Esophagus mucosa (tissue), 1 donor: ENCODE data around the gene TENM3. TPM values are rescaled to one million over a fixed set of nuclear protein-coding genes. Genes with fewer than 3 reads are reported as not detected.

Source experiments
- ATAC-seq: fragments of 200-7000 bp; cut with Tn5 transposase; one replicate; pipeline ENCODE4 v1.9.1; 2020
- total RNA-seq: library from RNA; stranded (reverse); gene quantifications from one replicate; pipeline ENCODE4 v1.2.4, GENCODE V29; 2023
- donor health status: DM: yes; HTN: yes; CAD: no.

TENM3 gene
- total RNA-seq, 1 donor from 2014 or later, result 3.6 TPM

GRCh38 chr4:182752158-182752910 lies 509.1 kb downstream of the TENM3 start:
- no peak for ATAC-seq

GRCh38 chr4:182754895-182755294 lies 511.7 kb downstream of the TENM3 start:
- no peak for ATAC-seq

DNA sequence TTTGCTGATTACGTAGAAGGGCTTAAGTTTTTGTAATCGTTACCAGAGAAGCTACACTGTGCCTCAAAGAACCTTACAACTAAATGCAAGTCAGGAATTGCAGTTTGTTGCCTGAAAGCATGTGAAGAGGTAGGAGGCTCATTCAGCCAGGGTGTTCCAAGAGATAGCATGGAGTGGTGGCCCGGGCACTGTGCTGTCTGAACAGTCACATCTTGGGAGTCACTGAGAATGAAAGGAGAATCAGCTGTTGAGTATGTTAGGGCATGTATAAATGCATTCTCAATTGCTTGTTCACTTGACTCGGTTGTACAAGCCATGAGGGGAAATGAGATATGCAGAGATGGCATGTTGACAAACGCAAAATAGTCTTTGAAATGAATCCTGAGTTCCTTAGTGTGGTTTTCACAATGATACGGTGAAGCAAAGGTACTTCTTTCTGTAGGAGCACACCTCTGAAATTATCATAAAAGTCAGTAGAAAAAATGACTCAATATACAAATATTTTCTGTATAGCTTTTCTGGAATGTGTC lies 513.0 kb downstream of the TENM3 start:
- ATAC-seq, result no peak

GRCh38 chr4:182758273-182758672 lies 515.1 kb downstream of the TENM3 start:
- ATAC-seq, result no peak

DNA sequence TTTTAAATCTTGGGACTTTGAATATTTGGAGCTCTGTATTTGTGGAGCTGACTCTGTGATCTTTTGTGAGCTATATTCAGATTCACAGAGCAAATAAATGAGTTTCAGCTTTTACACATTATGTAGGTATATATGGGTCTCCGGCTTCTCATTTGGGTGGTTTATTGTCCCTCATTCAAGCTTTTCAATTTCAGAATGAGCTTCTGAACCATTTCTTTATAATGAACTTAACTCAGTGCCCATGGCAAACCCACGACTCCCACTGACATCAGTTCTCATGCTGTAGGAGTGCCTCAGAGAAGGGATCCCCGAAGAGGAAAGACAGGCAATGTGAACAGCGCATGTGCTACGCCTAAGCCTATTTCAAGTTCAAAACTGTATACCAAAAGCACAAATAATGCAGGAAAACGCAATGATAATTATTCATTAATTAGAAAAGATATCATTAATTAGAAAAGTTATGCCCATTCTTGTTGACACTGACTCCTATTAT lies 517.4 kb downstream of the TENM3 start:
- ATAC-seq, result no peak

DNA sequence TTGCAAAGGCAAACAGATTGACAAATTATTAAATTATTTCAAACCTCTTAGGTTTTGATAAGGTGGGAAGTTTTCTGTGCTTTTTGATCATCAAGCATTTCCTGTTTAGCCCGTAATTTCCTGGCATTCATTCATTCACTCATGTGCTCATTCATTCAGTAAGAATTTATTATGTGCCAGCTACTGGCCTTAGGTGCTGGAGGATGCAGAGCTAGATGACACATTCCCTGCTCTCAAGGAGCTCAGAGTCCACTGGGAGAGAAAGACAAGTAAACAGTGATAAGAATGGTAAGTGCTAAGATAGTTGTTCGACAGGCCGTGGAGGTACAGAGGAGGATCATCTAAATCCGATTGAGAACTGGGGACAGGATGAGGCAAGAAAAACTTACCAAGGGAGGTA lies 520.9 kb downstream of the TENM3 start:
- ATAC-seq, result no peak

DNA sequence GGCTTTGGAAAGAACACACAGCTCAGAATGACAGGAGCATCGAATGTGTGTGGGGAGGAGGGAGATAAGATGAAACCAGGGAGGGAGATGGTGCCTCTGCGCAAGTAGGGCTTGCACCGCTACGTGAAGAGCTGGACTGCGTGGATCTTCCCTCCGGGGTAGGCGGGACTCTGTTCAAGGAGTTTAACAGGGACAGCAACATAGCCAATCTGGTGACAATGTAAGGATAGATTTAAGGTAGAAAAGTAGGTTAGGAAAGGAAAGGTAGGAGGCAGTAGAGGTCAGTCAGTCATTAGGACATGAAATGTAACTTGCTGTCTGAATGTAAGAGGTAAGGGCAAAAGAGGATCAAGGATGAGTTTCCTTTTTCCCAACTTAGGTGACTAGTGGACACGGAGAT lies 521.4 kb downstream of the TENM3 start:
- ATAC-seq, result no peak

GRCh38 chr4:182765987-182766856 lies 523.0 kb downstream of the TENM3 start:
- ATAC-seq, result no peak

DNA sequence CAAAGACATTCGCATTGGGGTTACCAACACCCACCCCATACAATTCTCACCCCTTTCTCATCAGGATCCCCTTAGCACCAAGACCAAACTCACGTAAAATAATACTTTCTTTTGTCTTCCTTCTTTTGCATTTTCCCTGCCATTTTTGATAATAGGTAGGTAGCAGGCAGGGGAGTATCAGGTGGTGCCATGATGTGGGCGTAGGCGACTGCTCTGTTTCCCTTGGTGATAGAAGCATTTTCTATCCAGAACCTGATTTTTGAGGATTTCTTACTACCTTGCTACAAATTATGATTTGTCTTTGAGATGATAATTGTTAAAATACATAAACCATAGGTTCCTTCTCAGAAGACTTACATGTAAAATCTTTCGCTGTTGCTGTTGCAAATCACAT lies 523.7 kb downstream of the TENM3 start:
- ATAC-seq, result no peak

- no peak for ATAC-seq
Measured at GRCh38 chr4:182768838-182769237, 525.6 kb downstream of the TENM3 start.

DNA sequence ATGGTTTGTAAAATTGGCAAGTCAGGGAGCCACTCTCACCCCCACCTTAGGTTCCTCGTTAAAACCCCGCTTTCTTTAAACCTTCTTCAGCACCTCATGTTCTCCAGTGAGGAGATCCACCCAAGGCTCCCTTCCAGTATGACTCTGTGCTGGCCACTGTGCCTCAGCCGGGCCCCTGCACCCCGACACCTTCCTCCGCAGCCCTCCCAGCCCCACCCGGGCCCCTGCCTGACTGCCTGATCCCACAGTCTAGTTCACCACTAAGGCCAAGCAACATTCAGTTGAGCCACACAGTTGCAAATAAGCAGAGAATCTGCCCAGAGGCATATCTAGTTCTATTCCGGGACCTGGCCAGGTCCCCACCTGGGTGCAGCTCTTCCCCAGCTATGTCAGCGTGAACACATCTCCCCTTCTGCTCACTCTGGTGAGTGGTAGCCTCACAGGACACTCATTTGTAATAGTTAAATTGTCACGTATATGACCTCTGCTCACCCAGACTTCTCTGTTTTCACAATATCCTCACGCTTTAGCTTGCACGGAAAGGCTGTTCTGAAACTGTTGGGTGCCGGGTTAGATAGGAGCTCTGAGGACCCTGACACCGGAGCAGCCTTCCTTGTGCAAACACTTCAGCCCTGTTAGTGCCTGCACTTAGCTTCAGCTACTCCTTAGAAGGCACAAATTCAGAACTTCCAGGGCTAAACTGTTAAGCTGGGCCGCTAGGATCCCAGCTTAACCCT lies 527.2 kb downstream of the TENM3 start:
- no peak for ATAC-seq

- no peak for ATAC-seq
Measured at GRCh38 chr4:182770996-182771514, 527.9 kb downstream of the TENM3 start.

- no peak for ATAC-seq
Measured at GRCh38 chr4:182775075-182775474, 531.9 kb downstream of the TENM3 start.

DNA sequence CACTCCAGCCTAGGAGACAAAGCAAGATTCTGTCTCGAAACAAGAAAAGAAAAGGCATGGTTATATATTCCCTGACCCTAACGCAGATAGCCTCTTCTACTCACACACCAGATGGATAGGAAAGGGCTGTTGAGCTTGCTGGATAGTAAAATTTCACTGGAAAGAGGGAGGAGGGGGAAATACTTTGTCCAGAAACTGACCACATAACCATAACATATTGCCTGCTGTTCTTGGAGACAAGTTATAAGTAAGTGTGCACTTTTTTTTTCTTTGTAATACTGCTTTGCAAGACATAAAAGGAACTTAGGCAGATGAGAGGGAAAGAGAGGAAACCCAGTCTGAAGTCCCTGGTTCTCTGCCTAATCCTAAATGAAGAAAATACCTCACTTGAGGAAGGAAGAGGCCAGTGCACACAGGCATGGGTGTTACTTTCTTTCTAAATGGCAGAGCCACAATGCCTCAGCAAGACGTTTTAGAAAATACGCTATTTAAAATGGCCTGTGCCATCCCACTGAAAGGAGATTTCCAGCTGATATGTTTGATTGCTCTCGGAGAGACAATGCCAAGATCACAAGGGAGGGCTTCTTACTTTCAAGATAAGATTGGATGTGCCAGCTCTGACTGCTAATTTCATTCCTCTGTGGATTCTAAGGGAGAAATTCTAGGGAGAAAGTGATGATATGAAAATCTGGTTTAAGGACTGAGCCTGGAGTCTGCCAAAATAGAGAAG lies 533.3 kb downstream of the TENM3 start:
- ATAC-seq, result no peak

GRCh38 chr4:182778222-182778982 lies 535.2 kb downstream of the TENM3 start:
- ATAC-seq, result no peak

GRCh38 chr4:182786991-182787390 lies 543.8 kb downstream of the TENM3 start:
- no peak for ATAC-seq

GRCh38 chr4:182788201-182788600 lies 545.0 kb downstream of the TENM3 start:
- ATAC-seq, result no peak

DNA sequence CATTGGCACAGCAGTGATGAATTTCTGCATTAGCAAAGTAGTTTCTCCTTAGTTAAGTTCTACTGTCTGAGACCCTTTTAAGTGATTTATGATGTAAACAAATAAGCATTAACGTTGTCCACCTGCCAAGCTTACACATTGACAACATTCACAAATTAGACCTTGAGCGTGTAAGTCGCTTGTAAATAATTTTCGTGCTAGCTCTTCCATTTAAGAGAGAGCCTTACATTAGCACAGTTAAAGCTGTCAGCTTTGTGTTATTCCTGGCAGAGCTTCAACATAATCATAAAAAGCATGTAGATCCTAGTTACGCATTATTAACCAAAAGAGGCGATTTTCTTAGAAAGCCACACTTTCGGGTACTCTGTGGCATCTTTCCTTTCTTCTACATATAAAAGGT lies 546.3 kb downstream of the TENM3 start:
- no peak for ATAC-seq

DNA sequence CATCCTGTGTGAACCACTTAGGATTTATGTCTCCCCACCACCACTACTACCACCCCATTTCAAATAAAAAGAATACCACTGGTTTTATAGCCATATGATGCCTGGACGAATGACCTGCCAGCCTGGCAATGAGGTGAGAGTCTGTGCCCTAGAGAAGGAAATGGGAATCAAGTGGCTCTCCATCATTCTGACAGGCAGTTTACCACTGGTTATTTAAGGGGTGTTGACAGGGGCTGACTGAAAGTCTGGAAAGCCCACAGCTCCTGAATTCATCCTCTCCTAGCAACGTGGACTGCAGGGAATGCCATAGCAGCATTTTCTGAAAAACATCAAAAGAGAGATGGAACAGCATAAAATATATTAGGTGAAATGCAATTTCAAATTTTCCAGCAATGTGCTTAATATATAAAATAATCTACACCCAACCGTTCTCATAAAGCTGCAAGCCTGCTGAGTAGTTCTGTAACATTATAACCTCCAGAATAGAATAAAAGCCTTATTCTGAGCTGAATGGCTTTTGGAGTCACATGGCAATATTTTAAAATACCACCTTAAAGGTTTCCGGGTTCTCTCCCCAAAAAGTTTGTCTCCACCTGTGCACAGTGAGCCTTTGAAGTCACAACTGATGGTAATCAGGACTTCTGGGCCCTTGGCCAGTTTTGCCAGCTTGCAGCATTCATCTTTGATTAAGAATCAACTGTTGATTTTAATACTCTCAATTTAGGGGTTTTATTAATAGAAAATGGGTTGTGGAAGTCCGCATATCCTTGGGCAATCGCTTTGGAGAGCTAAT lies 552.4 kb downstream of the TENM3 start:
- no peak for ATAC-seq
